HG02870 (cell line): ENCODE measurements around the gene SURF1.
"Not testable (repeated sequence)": the region's sequence is repeated elsewhere in the genome, so short reads cannot be mapped to it uniquely, and the experiment has no call there.

ENCODE experiments used
- ATAC-seq: cut with Tn5 transposase; IDR thresholded peaks from one replicate; pipeline ENCODE4 v1.9.1; 2021; ENCODE audit warnings: mild to moderate bottlenecking, moderate library complexity; ENCODE audit not compliant: unreplicated experiment

Gene SURF1

GRCh38 chr9:133346021-133346785 lies 10.1 kb downstream of the SURF1 start:
- ATAC-seq = no peak

GRCh38 chr9:133345596-133345995 lies 10.7 kb downstream of the SURF1 start:
- ATAC-seq = no peak

- ATAC-seq = no peak
Measured at GRCh38 chr9:133344979-133345378, 11.3 kb downstream of the SURF1 start.

GRCh38 chr9:133344071-133344470 lies 12.2 kb downstream of the SURF1 start:
- no peak for ATAC-seq

GRCh38 chr9:133342570-133342969 lies 13.7 kb downstream of the SURF1 start:
- ATAC-seq = no peak

- no peak for ATAC-seq
Measured at GRCh38 chr9:133342069-133342406, 14.2 kb downstream of the SURF1 start.

GRCh38 chr9:133341369-133342068 lies 14.8 kb downstream of the SURF1 start:
- ATAC-seq = no peak

- no peak for ATAC-seq
Measured at GRCh38 chr9:133340916-133341315, 15.4 kb downstream of the SURF1 start.

- ATAC-seq = no peak
Measured at GRCh38 chr9:133340256-133340655, 16.0 kb downstream of the SURF1 start.

GRCh38 chr9:133339641-133340040 lies 16.6 kb downstream of the SURF1 start:
- no peak for ATAC-seq

- ATAC-seq = peak; percentile 64
Measured at GRCh38 chr9:133335924-133336811, 20.1 kb downstream of the SURF1 start, which contains the start of gene SURF6. SURF6 (minus strand) TSS chr9:133336188; CDS start chr9:133336132, 56 bp downstream.

GRCh38 chr9:133334888-133335287 lies 21.4 kb downstream of the SURF1 start:
- ATAC-seq = not testable (repeated sequence)

GRCh38 chr9:133334161-133334560 lies 22.1 kb downstream of the SURF1 start:
- no peak for ATAC-seq

- no peak for ATAC-seq
Measured at GRCh38 chr9:133333566-133333965, 22.7 kb downstream of the SURF1 start.

GRCh38 chr9:133333011-133333410 lies 23.3 kb downstream of the SURF1 start:
- no peak for ATAC-seq

GRCh38 chr9:133332381-133332730 lies 23.9 kb downstream of the SURF1 start:
- ATAC-seq = no peak

- no peak for ATAC-seq
Measured at GRCh38 chr9:133331641-133332380, 24.5 kb downstream of the SURF1 start.

- no peak for ATAC-seq
Measured at GRCh38 chr9:133331221-133331620, 25.1 kb downstream of the SURF1 start.

GRCh38 chr9:133329306-133330156 lies 26.8 kb downstream of the SURF1 start:
- ATAC-seq = not testable (repeated sequence)
